Activated CD4-positive, alpha-beta memory T cell treated with anti-CD3 and anti-CD28 coated beads, Interleukin-2, amount 10 ng/mL, durations not matched to agents 7 days and 5 days (primary cell): ENCODE measurements around the gene NYAP2. TPM values are rescaled to one million over a fixed set of nuclear protein-coding genes. Genes with fewer than 3 reads are reported as not detected.
A peak's percentile ranks its signal among the peaks of the same experiment; 100 is the strongest.

ENCODE experiments used
- CTCF ChIA-PET: fragments of 350-600 bp; sonication (Branson Sonifier 250); formaldehyde crosslinking; loops from one replicate; lab custom pipeline; 2021; ENCODE audit warnings: antibody characterized with exemption, inconsistent platforms; lab: Charles Lee
- POLR2A ChIA-PET: fragments of 350-600 bp; sonication (Branson Sonifier 250); formaldehyde crosslinking; loops from one replicate; lab custom pipeline; 2021; ENCODE audit warnings: antibody characterized with exemption; lab: Charles Lee
- DNase-seq: peaks from one replicate; pipeline ENCODE4 v3.0.0-alpha.2; 2020
- H3K27ac Mint-ChIP-seq: one replicate; pipeline ENCODE4 v1.8.0; 2021; ENCODE audit warnings: mild to moderate bottlenecking, mixed read lengths
- H3K27me3 Mint-ChIP-seq: one replicate; pipeline ENCODE4 v1.8.0; 2021; ENCODE audit warnings: mixed read lengths
- H3K36me3 Mint-ChIP-seq: one replicate; pipeline ENCODE4 v1.8.0; 2021; ENCODE audit warnings: low read depth, mixed read lengths
- H3K4me1 Mint-ChIP-seq: one replicate; pipeline ENCODE4 v1.8.0; 2021; ENCODE audit warnings: mixed read lengths
- H3K4me3 Mint-ChIP-seq: one replicate; pipeline ENCODE4 v1.8.0; 2021; ENCODE audit warnings: mild to moderate bottlenecking, mixed read lengths
- H3K9me3 Mint-ChIP-seq: one replicate; pipeline ENCODE4 v1.8.0; 2021; ENCODE audit warnings: mixed read lengths
- total RNA-seq, 2 experiments: library from RNA; stranded (reverse); gene quantifications; one replicate each; pipeline ENCODE4 v1.2.3, GENCODE V29; 2021

The NYAP2 gene
- total RNA-seq, 2 experiments from 2014 or later: not detected

- H3K4me1 Mint-ChIP-seq: no peaks in the 10 kb centered on the region
- no peak for DNase-seq
- ChIA-PET CTCF (no interaction called here), POLR2A (no interaction called here)
- H3K27me3 Mint-ChIP-seq: no peaks in the 10 kb centered on the region
- no peak overlapping the region for H3K4me3 Mint-ChIP-seq
- H3K36me3 Mint-ChIP-seq: no peaks in the 10 kb centered on the region
- no peak overlapping the region for H3K27ac Mint-ChIP-seq
- no peaks in the 10 kb centered on the region for H3K9me3 Mint-ChIP-seq
These were observed 38.7 kb downstream of the NYAP2 start for GRCh38 chr2:225438248-225438647.

GRCh38 chr2:225452677-225453076 is 53.2 kb downstream of the NYAP2 start:
- no peak overlapping the region for H3K4me3 Mint-ChIP-seq
- peaks cover 4% of the 10 kb centered on the region for H3K27me3 Mint-ChIP-seq
- no peaks in the 10 kb centered on the region for H3K9me3 Mint-ChIP-seq
- H3K36me3 Mint-ChIP-seq: no peaks in the 10 kb centered on the region
- H3K27ac Mint-ChIP-seq: no peak overlapping the region
- no peak for DNase-seq
- ChIA-PET CTCF (no interaction called here), POLR2A (no interaction called here)
- no peaks in the 10 kb centered on the region for H3K4me1 Mint-ChIP-seq

- Mint-ChIP-seq H3K36me3 (no peaks in the 10 kb centered on the region), H3K9me3 (no peaks in the 10 kb centered on the region), H3K27me3 (no peaks in the 10 kb centered on the region), H3K4me3 (no peak overlapping the region), H3K4me1 (no peaks in the 10 kb centered on the region), H3K27ac (no peak overlapping the region)
- CTCF ChIA-PET: no interaction called here
- no peak for DNase-seq
- POLR2A ChIA-PET: no interaction called here
These were observed 54.9 kb downstream of the NYAP2 start for GRCh38 chr2:225454412-225454811.

GRCh38 chr2:225456619-225457260 is 57.2 kb downstream of the NYAP2 start:
- Mint-ChIP-seq H3K4me1 (no peaks in the 10 kb centered on the region), H3K36me3 (no peaks in the 10 kb centered on the region), H3K4me3 (no peak overlapping the region), H3K27ac (no peak overlapping the region), H3K27me3 (peaks cover 4% of the 10 kb centered on the region), H3K9me3 (no peaks in the 10 kb centered on the region)
- ChIA-PET CTCF (interaction anchor here (0.7 kb wide), 1 partner anchor 173 kb away, joined by 3 read pairs; no protein-coding TSS in a partner anchor), POLR2A (no interaction called here)
- DNase-seq: no peak

GRCh38 chr2:225457482-225457881 is 58.0 kb downstream of the NYAP2 start:
- CTCF ChIA-PET: no interaction called here
- Mint-ChIP-seq H3K4me1 (no peaks in the 10 kb centered on the region), H3K27me3 (peaks cover 4% of the 10 kb centered on the region), H3K27ac (no peak overlapping the region), H3K9me3 (no peaks in the 10 kb centered on the region), H3K4me3 (no peak overlapping the region), H3K36me3 (no peaks in the 10 kb centered on the region)
- POLR2A ChIA-PET: no interaction called here
- no peak for DNase-seq

GRCh38 chr2:225458431-225459117 is 59.1 kb downstream of the NYAP2 start:
- no peak for DNase-seq
- Mint-ChIP-seq H3K27ac (no peak overlapping the region), H3K4me1 (no peaks in the 10 kb centered on the region), H3K27me3 (peaks cover 4% of the 10 kb centered on the region), H3K36me3 (no peaks in the 10 kb centered on the region), H3K4me3 (no peak overlapping the region), H3K9me3 (no peaks in the 10 kb centered on the region)
- POLR2A ChIA-PET: no interaction called here
- CTCF ChIA-PET: no interaction called here

- Mint-ChIP-seq H3K27ac (no peak overlapping the region), H3K27me3 (peaks cover 4% of the 10 kb centered on the region), H3K4me3 (no peak overlapping the region), H3K4me1 (peaks cover 18% of the 10 kb centered on the region), H3K36me3 (no peaks in the 10 kb centered on the region), H3K9me3 (no peaks in the 10 kb centered on the region)
- ChIA-PET CTCF (no interaction called here), POLR2A (no interaction called here)
- DNase-seq: no peak
These were observed 62.9 kb downstream of the NYAP2 start for GRCh38 chr2:225462417-225462816.

GRCh38 chr2:225462945-225463344 is 63.4 kb downstream of the NYAP2 start:
- DNase-seq: no peak
- H3K27me3 Mint-ChIP-seq: peaks cover 4% of the 10 kb centered on the region
- no peaks in the 10 kb centered on the region for H3K36me3 Mint-ChIP-seq
- no peak overlapping the region for H3K4me3 Mint-ChIP-seq
- POLR2A ChIA-PET: no interaction called here
- H3K27ac Mint-ChIP-seq: no peak overlapping the region
- H3K9me3 Mint-ChIP-seq: no peaks in the 10 kb centered on the region
- H3K4me1 Mint-ChIP-seq: peaks cover 18% of the 10 kb centered on the region
- CTCF ChIA-PET: no interaction called here

GRCh38 chr2:225463449-225463848 is 63.9 kb downstream of the NYAP2 start:
- ChIA-PET POLR2A (no interaction called here), CTCF (no interaction called here)
- H3K4me3 Mint-ChIP-seq: no peak overlapping the region
- DNase-seq: no peak
- H3K4me1 Mint-ChIP-seq: peaks cover 18% of the 10 kb centered on the region
- peaks cover 4% of the 10 kb centered on the region for H3K27me3 Mint-ChIP-seq
- H3K36me3 Mint-ChIP-seq: no peaks in the 10 kb centered on the region
- H3K9me3 Mint-ChIP-seq: no peaks in the 10 kb centered on the region
- H3K27ac Mint-ChIP-seq: no peak overlapping the region

- Mint-ChIP-seq H3K4me1 (peaks cover 18% of the 10 kb centered on the region), H3K27me3 (peaks cover 4% of the 10 kb centered on the region), H3K4me3 (peak overlapping the region; percentile 74), H3K27ac (peak overlapping the region; percentile 63), H3K9me3 (no peaks in the 10 kb centered on the region), H3K36me3 (no peaks in the 10 kb centered on the region)
- DNase-seq: no peak
- CTCF ChIA-PET: no interaction called here
- POLR2A ChIA-PET: no interaction called here
These were observed 65.0 kb downstream of the NYAP2 start for GRCh38 chr2:225464346-225465025.

GRCh38 chr2:225465827-225466226 is 66.3 kb downstream of the NYAP2 start:
- Mint-ChIP-seq H3K27ac (no peak overlapping the region), H3K4me1 (peaks cover 18% of the 10 kb centered on the region), H3K36me3 (no peaks in the 10 kb centered on the region), H3K9me3 (no peaks in the 10 kb centered on the region), H3K27me3 (no peaks in the 10 kb centered on the region), H3K4me3 (no peak overlapping the region)
- POLR2A ChIA-PET: no interaction called here
- DNase-seq: no peak
- CTCF ChIA-PET: no interaction called here

GRCh38 chr2:225466891-225467604 is 67.5 kb downstream of the NYAP2 start:
- no peak for DNase-seq
- ChIA-PET POLR2A (no interaction called here), CTCF (no interaction called here)
- H3K9me3 Mint-ChIP-seq: no peaks in the 10 kb centered on the region
- H3K4me3 Mint-ChIP-seq: no peak overlapping the region
- H3K27ac Mint-ChIP-seq: no peak overlapping the region
- no peaks in the 10 kb centered on the region for H3K36me3 Mint-ChIP-seq
- no peaks in the 10 kb centered on the region for H3K27me3 Mint-ChIP-seq
- H3K4me1 Mint-ChIP-seq: peaks cover 18% of the 10 kb centered on the region

- ChIA-PET POLR2A (no interaction called here), CTCF (no interaction called here)
- Mint-ChIP-seq H3K4me1 (peaks cover 18% of the 10 kb centered on the region), H3K9me3 (no peaks in the 10 kb centered on the region), H3K27ac (no peak overlapping the region), H3K4me3 (no peak overlapping the region), H3K27me3 (peaks cover 2% of the 10 kb centered on the region), H3K36me3 (no peaks in the 10 kb centered on the region)
- DNase-seq: no peak
These were observed 68.6 kb downstream of the NYAP2 start for GRCh38 chr2:225468131-225468530.
